RKO (cell line): ENCODE data around the gene ABR.
"Not testable (repeated sequence)": the region's sequence is repeated elsewhere in the genome, so short reads cannot be mapped to it uniquely, and the experiment has no call there.

ENCODE experiments used
- DNase-seq: peaks from one replicate; pipeline ENCODE4 v3.0.0-alpha.2; 2016; ENCODE audit warnings: low spot score

ABR gene

GRCh38 chr17:1047879-1048470, 131.8 kb downstream of the ABR start:
- DNase-seq = no peak

- DNase-seq = no peak
Observed at GRCh38 chr17:1047177-1047878, 132.5 kb downstream of the ABR start.

GRCh38 chr17:1045456-1045855, 134.3 kb downstream of the ABR start:
- no peak for DNase-seq

- DNase-seq = not testable (repeated sequence)
Observed at GRCh38 chr17:1044387-1045009, 135.3 kb downstream of the ABR start.

- no peak for DNase-seq
Observed at GRCh38 chr17:1043601-1044251, 136.1 kb downstream of the ABR start.

GRCh38 chr17:1042486-1042885, 137.3 kb downstream of the ABR start:
- no peak for DNase-seq

GRCh38 chr17:1041746-1042145, 138.0 kb downstream of the ABR start:
- no peak for DNase-seq

GRCh38 chr17:1040216-1040600, 139.6 kb downstream of the ABR start:
- no peak for DNase-seq

- no peak for DNase-seq
Observed at GRCh38 chr17:1039511-1040215, 140.1 kb downstream of the ABR start.

- DNase-seq = no peak
Observed at GRCh38 chr17:1039123-1039507, 140.7 kb downstream of the ABR start.

GRCh38 chr17:1038459-1039122, 141.2 kb downstream of the ABR start:
- DNase-seq = no peak

- DNase-seq = no peak
Observed at GRCh38 chr17:1037238-1037879, 142.4 kb downstream of the ABR start.

- no peak for DNase-seq
Observed at GRCh38 chr17:1036845-1037237, 142.9 kb downstream of the ABR start.

GRCh38 chr17:1036171-1036844, 143.5 kb downstream of the ABR start:
- DNase-seq = no peak

GRCh38 chr17:1035546-1036170, 144.1 kb downstream of the ABR start:
- DNase-seq = no peak

GRCh38 chr17:1034652-1035210, 145.1 kb downstream of the ABR start:
- DNase-seq = no peak

- no peak for DNase-seq
Observed at GRCh38 chr17:1033503-1033902, 146.3 kb downstream of the ABR start.

- no peak for DNase-seq
Observed at GRCh38 chr17:1032391-1032790, 147.4 kb downstream of the ABR start.

GRCh38 chr17:1031711-1032110, 148.1 kb downstream of the ABR start:
- DNase-seq = no peak
